GM19467 (cell line): ENCODE results near the gene TOX2.

ENCODE experiments used
- ATAC-seq: cut with Tn5 transposase; IDR thresholded peaks from one replicate; pipeline ENCODE4 v1.9.1; 2021; ENCODE audit warnings: mild to moderate bottlenecking, moderate library complexity; ENCODE audit not compliant: unreplicated experiment

TOX2 gene

DNA sequence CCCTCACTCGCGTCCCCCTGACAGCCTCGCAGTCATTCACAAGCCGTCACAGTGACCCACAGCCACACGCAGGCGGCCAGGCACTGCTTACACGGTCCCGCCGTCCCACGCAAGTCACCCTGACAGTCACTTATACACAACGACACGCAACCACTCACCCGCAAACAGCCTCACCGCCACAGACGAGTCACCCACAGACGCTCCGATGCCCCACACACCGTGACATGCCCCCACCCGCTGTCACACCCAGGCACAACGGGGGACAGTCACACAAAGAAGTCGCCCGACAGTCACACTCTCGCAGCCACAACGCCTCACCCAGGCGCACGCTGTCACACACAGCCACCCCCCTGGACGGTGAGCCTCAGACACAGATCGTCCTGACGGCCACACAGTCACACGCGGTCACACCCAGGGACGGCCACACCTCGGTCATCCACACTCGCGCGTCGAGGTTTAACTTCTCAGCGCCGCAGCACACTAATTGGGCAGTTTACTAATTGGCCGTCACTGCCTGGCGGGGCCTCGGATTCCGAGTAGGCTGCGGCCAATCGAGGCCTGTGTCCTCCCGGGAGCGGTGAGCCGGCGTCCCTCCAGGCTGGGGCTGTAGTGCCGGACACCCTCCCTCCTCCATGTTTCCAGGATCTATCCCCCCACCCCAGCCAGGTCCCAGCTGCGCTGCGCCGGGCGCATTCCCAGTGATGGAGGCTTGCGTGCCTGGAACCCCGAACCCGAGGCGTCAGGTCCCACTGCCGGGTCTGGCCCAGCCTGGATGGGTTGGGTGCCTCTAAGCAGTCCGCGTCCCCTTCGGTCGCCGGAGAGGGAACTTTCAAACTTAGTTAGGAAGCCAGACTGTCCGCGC, 790 bp downstream of the TOX2 start:
- peak; percentile 15 for ATAC-seq

DNA sequence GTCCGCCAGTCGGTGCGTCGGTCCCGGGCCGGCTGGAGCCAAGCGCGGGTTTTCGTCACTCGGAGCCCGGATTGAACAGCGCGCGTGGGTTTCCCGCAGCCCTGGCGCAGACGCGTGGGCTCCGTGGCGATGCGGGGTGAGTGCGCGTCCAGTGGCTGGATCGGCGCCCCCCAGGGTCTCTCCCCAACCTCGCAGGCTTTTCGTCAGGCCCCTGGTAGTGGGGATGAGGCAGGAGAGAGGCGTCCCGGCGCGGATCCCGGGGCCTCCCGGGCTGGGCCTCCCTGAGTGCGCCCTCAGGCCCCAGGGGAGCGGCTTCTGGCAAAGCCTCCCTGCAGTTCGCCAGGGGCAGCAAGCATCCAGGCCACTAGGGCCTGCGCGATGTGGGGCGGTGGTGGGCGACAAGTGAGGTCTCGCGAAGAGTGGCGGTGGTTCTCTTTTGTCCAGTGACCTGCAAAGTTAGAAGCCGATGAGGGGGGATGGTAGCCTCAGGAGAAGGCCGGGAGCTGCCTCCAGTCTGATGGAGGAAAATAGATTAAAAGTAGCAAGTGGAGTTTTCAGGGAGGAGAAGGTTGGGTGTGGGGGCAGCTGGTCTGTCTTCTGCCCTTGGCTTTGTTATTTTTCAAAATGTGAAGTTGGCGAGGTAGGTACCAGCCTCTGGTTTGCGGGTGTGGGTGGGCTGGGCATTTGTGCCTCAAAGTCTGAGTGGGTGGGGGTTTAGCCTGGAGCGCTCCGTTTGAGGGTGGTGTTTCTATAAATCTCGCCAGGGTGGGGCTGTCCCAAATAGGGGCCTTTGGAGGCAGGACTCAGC, 1.6 kb downstream of the TOX2 start:
- ATAC-seq = no peak

DNA sequence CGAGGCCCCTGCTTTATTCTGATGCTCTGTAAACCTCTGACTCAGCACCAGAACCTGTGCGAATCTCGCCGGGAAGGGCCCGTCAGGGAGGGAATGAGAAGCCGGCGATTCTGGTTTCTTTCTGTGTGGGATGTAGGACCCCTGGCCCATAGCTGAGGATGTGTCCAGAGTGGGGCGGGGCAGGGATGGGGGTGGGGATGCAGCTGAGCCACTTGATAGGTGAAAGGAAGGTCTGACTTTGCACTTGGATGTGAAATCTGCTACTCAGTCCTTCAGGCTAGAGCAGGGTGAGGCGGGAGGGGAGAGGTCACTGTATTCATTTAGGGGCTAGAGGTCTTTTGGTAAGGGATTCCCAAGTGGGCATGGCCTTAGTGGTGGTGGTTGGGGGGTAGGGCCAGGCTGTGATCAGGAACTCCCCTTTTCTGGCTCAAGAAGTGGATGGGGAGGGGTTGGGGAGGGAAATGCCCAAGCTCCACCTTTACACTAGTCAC, 2.3 kb downstream of the TOX2 start:
- ATAC-seq = no peak

DNA sequence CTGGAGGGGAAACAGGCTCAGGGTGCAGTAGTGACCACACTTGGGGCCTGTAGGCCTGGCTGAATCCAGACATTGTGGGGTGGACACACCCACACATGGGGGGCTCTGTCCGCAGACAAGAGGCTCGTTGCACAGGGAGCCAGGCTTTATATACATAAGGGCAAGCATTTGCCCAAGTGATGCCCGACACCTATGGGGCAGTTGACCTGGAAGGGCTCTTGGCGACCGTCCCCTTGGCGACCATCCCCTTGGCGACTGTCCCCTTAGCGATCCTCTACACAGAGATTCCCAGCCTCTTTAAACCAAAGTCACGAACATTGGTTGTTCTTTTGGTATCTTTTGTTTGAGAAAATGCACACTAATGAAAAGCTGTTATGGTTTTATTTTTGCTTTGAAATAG, 2.7 kb downstream of the TOX2 start:
- no peak for ATAC-seq

GRCh38 chr20:43919686-43920403, 5.2 kb downstream of the TOX2 start:
- ATAC-seq = no peak

DNA sequence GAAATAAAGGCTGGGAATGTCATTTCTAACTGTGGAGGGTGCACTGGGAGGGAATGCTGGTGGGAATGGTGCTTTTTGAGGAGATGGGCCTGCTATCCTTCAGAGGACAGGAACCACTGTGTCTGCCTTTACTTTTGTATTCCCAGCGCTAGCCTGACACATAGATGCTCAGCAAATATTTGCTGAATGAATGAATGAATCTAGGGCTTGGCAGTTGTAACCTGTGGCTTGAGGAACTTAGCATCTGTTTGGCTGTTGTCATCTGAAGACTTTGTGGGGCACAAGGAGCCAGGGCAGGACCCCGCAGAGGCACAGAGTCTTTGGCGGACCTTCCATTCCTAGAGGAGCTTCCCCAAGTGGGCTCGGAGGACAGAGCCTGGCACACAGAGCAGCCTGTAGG, 6.1 kb downstream of the TOX2 start:
- no peak for ATAC-seq

DNA sequence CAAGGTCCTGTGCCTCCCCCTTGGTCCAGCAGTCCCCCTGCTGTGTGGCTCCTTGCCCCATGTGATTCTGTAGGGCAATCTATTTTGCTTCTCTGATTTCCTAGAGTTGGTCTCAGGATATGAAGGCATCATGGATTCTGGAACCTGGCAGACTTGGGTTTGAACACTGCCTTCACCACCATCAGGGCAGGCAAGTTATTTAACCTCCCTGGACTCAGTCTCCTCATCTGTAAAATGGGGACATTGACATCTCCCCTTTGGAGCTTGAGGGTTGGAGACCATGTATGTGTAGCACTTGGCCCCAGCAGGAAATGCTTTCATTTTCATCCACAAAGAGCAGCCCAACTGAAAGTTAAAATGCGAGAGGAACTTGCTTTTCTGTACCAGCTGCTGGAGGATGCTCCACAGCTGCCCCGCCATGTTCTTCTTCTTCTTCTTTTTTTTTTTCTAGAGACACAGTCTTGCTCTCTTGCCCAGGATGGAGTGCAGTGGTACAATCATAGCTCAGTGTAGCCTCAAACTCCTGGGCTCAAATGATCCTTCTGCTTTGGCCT, 6.7 kb downstream of the TOX2 start:
- no peak for ATAC-seq

DNA sequence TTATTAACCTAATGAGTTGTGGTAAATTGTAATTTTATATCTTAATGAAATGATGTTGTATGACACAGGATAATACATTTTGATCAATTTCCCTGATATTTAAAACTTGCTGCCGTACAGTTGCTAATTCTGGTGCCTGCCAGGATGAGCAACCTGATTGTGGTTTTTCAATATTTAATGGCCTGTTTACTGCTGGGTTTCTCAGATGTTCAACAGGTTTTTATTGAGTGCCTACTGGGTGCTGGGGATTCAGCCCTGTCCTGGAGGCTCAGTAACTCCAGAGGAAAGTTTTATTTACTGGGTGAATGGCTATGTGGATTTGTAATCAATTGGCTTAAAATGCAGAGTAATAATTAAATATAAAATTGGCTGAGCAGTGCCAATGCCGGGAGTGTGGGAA, 8.0 kb downstream of the TOX2 start:
- ATAC-seq = no peak

DNA sequence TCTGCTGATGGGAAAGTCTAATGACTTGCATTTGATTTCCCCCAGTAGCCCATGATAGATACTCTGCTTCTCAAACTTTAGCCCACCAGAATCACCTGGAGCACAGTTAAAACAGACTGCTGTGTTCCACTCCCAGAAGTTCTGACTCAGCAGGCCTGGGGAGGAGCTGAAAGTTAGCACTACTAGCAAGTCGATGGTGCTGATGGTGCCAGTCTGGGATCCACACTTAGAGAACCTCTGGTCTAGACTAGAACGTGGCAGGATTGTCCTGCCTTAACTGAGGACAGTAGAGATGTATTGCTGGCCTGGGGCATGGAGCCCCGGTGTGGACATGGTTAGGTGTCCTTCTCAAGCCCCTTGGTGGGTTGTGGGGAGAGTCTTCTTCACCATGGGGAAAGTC, 8.7 kb downstream of the TOX2 start:
- no peak for ATAC-seq

DNA sequence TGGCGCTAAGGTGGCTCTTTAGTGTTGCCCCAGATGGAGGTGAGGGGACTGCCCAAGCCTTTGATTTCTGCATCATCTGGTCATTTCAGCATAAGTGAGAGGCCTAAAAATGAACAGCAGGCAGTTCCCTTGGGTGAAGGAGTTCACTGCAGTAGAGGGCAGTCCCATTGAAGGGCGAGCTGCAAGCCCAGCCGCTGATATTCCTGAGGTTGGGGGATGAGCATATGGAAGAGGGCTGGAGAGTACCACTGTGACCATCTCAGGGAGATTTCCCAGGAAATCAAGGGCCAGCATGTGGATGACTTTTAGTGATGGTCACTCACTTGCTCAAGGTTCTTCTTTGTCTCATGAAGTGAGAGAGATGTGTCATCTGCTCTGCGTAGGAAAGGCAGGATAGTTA, 9.3 kb downstream of the TOX2 start:
- ATAC-seq = no peak

DNA sequence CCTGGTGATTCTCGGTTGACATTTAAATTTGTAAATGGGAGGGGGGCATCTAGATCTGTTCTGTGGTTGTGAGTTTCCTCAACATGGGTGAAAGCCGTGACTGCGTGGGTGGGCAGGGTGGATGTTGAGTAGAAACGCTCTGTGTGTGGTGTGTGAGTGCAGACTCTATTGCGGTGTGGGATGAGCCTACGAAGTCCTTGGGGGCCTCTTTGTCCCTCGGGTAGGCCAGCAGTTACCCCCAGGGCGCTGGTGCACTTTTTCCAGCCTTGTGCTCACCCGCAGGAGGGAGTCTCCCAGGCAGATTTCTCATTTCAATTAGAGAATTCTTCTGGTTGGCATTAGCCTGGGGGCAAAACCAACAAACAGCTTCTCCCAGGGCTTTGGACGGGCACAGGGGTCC, 10.6 kb downstream of the TOX2 start:
- ATAC-seq = no peak

GRCh38 chr20:43925801-43926200, 11.1 kb downstream of the TOX2 start:
- no peak for ATAC-seq

DNA sequence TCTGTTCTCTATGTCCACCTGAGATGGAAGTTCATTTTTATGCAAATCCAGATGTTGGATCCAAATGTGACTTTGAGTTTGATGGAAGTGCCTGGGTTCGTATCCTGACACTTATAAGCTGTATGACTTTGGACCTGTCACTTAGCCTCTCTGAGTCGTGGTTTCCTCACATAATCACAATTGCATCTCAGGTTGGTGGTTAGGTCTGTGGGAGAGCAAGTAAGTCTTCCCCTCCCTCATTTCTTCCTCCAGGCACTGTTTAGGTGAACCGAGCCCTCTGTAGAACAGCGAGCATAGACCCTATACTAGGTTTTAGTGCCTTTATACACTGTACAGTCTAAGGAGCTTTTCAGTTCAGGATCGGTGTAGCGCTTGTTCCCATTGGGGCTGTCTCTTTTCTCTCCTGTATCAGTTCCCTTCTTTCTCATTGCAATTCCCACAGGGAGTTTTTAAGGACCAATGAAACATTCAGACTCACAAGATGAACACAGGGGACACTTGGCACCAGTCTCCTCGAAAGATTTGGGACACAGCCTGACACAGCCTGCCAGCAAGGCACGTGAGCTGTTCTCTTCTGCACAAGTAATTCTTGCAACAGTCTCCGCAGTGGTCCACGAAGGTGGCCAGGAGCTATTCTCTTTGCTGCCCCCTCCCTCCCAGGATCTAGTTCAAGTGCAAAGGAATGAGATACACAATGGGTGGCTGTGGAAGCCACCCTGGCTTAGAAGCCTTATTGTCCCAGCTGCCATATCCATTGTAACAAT, 11.8 kb downstream of the TOX2 start:
- no peak for ATAC-seq

- ATAC-seq = no peak
These were observed 17.3 kb downstream of the TOX2 start for GRCh38 chr20:43931976-43932375.

GRCh38 chr20:43934833-43935232, 20.2 kb downstream of the TOX2 start:
- no peak for ATAC-seq

- ATAC-seq = no peak
These were observed 21.6 kb downstream of the TOX2 start for GRCh38 chr20:43936104-43936770.

DNA sequence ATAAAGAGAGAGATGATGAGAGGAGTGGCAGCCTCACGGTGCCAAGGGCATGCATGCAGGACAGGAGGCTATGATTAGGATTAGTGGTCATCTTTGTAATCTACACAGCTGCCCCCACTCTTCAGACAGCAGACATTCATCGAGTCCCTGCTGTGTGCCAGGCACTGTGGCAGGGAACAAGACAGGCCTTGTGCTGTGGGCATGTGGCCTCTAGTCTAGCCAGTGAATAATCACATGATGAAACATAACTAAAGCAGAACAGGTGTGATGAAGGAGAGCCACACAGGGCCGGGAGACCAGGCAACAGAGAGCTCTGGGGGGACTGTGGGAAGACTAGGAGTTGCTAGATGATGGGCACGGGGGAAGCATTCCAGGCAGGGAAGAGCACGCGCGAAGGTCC, 22.2 kb downstream of the TOX2 start:
- no peak for ATAC-seq

DNA sequence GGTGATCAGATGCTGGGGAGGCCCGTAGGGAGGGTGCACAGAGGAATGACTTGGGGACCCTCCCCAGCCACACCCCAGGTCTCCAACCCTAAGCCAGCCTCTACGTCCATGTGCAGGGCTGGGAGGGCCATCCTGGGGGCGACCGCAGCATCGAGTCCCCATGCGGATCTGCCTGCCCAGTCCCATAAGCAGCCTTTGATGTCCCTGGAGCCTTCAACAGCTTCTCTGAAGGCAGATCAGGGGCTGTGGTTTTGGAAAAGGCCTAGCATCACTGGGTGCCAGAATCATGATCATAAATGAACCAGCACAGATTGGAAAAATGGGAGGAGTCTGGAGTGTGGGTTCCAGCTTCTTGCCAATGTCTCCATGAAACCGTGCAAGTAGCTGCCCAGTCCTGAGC, 22.9 kb downstream of the TOX2 start:
- ATAC-seq = no peak

GRCh38 chr20:43938017-43938655, 23.5 kb downstream of the TOX2 start:
- no peak for ATAC-seq
